DND-41 (cell line): Measurements from ENCODE around the gene IFT80.
"Not testable (repeated sequence)": the region's sequence is repeated elsewhere in the genome, so short reads cannot be mapped to it uniquely, and the experiment has no call there.

Experiments used
- ATAC-seq: fragments of 200-7000 bp; cut with Tn5 transposase; 3 replicates; pipeline ENCODE4 v1.9.1; 2021; ENCODE audit warnings: low read depth; ENCODE audit not compliant: insufficient read depth
- DNase-seq: peaks from one replicate; pipeline ENCODE4 v3.0.0-alpha.2; 2020
- H2AFZ ChIP-seq: 2 replicates; pipeline ENCODE4 v1.6.0; 2012; ENCODE audit warnings: low read depth, low read length
- H3K27ac ChIP-seq: 2 replicates; pipeline ENCODE4 v1.5.1; 2012; ENCODE audit warnings: low read length, inconsistent platforms
- H3K27me3 ChIP-seq: fragments of 200-600 bp; sonication (generic); 2 replicates; pipeline ENCODE4 v1.6.0; 2012; ENCODE audit warnings: low read length, mild to moderate bottlenecking, inconsistent platforms; ENCODE audit not compliant: insufficient read depth, poor library complexity
- H3K36me3 ChIP-seq: 2 replicates; pipeline ENCODE4 v1.5.1; 2012; ENCODE audit warnings: low read length, inconsistent platforms; ENCODE audit not compliant: insufficient read depth
- H3K4me1 ChIP-seq: 2 replicates; pipeline ENCODE4 v1.5.1; 2012; ENCODE audit warnings: mild to moderate bottlenecking, low read length; ENCODE audit not compliant: insufficient read depth
- H3K4me2 ChIP-seq: 2 replicates; pipeline ENCODE4 v1.6.0; 2012; ENCODE audit warnings: mild to moderate bottlenecking, moderate library complexity, low read length, inconsistent platforms; ENCODE audit not compliant: insufficient read depth
- H3K4me3 ChIP-seq, 2 experiments: fragments of 200-600 bp in 1 of 2; shearing (Covaris generic) in 1 of 2; 2 replicates each; pipeline ENCODE4 v1.5.1; 2012 to 2016; ENCODE audit warnings: inconsistent platforms in 2 of 2, low read length in 2 of 2, mild to moderate bottlenecking in 2 of 2, low read depth in 1 of 2, moderate library complexity in 1 of 2
- H3K79me2 ChIP-seq: 2 replicates; pipeline ENCODE4 v1.6.0; 2012; ENCODE audit warnings: low read length, inconsistent platforms; ENCODE audit not compliant: insufficient read depth
- H3K9ac ChIP-seq: 2 replicates; pipeline ENCODE4 v1.6.0; 2012; ENCODE audit warnings: low read depth, mild to moderate bottlenecking, inconsistent platforms, low read length, moderate library complexity
- H3K9me3 ChIP-seq: 2 replicates; pipeline ENCODE4 v1.5.1; 2012; ENCODE audit warnings: low read length, moderate library complexity, mild to moderate bottlenecking, inconsistent platforms; ENCODE audit not compliant: insufficient read depth, severe bottlenecking
- H4K20me1 ChIP-seq: 2 replicates; pipeline ENCODE4 v1.6.0; 2012; ENCODE audit warnings: low read length; ENCODE audit not compliant: insufficient read depth
- CTCF ChIP-seq: IDR thresholded peaks from 2 replicates; pipeline ENCODE4 v1.5.1; 2012; ENCODE audit warnings: borderline replicate concordance, low read length, moderate library complexity, mild to moderate bottlenecking; ENCODE audit not compliant: poor library complexity, severe bottlenecking; ENCODE audit errors: extremely low read depth
- EZH2 ChIP-seq: IDR thresholded peaks from 3 replicates; pipeline ENCODE4 v1.6.1; 2012; ENCODE audit warnings: borderline replicate concordance, low read depth, mild to moderate bottlenecking, moderate library complexity, low read length, inconsistent platforms; ENCODE audit not compliant: severe bottlenecking

Gene IFT80

DNA sequence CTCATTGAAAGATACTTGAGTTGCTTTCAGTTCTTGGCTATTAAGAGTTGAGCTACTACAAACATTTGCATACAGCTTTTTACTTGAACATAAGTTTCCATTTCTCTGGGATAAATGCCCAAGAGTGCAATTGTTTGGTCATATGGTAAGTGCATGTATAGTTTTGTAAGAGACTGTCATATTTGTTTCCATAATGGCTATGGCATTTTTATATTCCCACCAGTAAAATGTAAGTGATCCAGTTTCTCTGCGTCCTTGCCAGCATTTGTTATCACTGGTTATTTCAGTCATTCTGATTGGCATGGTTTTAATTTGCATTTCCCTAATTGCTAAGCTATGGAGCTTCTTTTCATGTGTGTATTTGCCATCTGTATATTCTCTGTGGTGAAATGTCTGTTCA, 151.3 kb downstream of the IFT80 start:
- Histone ChIP-seq H3K4me1 (no peaks in the 10 kb centered on the region), H2AFZ (no peak overlapping the region), H3K9ac (no peak overlapping the region), H4K20me1 (no peaks in the 10 kb centered on the region), H3K4me2 (no peak overlapping the region), H3K27me3 (no peaks in the 10 kb centered on the region), H3K4me3 (no peak overlapping the region), H3K36me3 (no peaks in the 10 kb centered on the region), H3K9me3 (no peaks in the 10 kb centered on the region), H3K27ac (no peak overlapping the region), H3K79me2 (no peaks in the 10 kb centered on the region)
- TF ChIP-seq CTCF (no peak), EZH2 (no peak)
- ATAC-seq (no peak), DNase-seq (no peak)

- no peak for TF ChIP-seq EZH2
- H4K20me1 ChIP-seq = no peaks in the 10 kb centered on the region
- ATAC-seq (no peak), DNase-seq (no peak)
- no peak overlapping the region for H2AFZ ChIP-seq
- H3K4me3 ChIP-seq = no peak overlapping the region
- no peak overlapping the region for H3K9ac ChIP-seq
- no peaks in the 10 kb centered on the region for H3K27me3 ChIP-seq
- H3K36me3 ChIP-seq = no peaks in the 10 kb centered on the region
- no peak overlapping the region for H3K27ac ChIP-seq
- no peak overlapping the region for H3K4me2 ChIP-seq
- no peaks in the 10 kb centered on the region for H3K4me1 ChIP-seq
- no peaks in the 10 kb centered on the region for H3K9me3 ChIP-seq
- no peaks in the 10 kb centered on the region for H3K79me2 ChIP-seq
These were observed 153.7 kb downstream of the IFT80 start for GRCh38 chr3:160245261-160245800.

- H3K9me3 ChIP-seq, H3K4me3 ChIP-seq, H3K79me2 ChIP-seq, DNase-seq, H3K4me1 ChIP-seq, H4K20me1 ChIP-seq, H3K9ac ChIP-seq, H3K27ac ChIP-seq, H3K4me2 ChIP-seq, ATAC-seq, H3K36me3 ChIP-seq, H3K27me3 ChIP-seq, H2AFZ ChIP-seq: not testable (repeated sequence)
These were observed 158.3 kb downstream of the IFT80 start for GRCh38 chr3:160240719-160241118.

- Histone ChIP-seq H3K9ac (no peak overlapping the region), H3K4me1 (no peaks in the 10 kb centered on the region), H3K9me3 (no peaks in the 10 kb centered on the region), H3K36me3 (no peaks in the 10 kb centered on the region), H3K4me2 (no peak overlapping the region), H3K4me3 (no peak overlapping the region), H4K20me1 (no peaks in the 10 kb centered on the region), H3K27ac (no peak overlapping the region), H3K27me3 (no peaks in the 10 kb centered on the region), H2AFZ (no peak overlapping the region), H3K79me2 (no peaks in the 10 kb centered on the region)
- DNase-seq = no peak
- TF ChIP-seq EZH2 (no peak), CTCF (no peak)
- ATAC-seq = no peak
These were observed 167.0 kb downstream of the IFT80 start for GRCh38 chr3:160232014-160232413.
